Fibroblast of pulmonary artery (primary cell): ENCODE measurements around the gene ZNF516.

Experiments
- DNase-seq: peaks from one replicate; pipeline ENCODE4 v3.0.0-alpha.2; 2010; ENCODE audit warnings: low read depth
- H3K4me3 ChIP-seq: replicated peaks from 2 replicates; pipeline ENCODE4 v1.5.1; 2011; ENCODE audit warnings: low read depth, mild to moderate bottlenecking, control low read depth, low read length, moderate library complexity
- CTCF ChIP-seq: IDR thresholded peaks from 2 replicates; pipeline ENCODE4 v1.5.1; 2011; ENCODE audit warnings: mild to moderate bottlenecking, control low read depth, low read length, inconsistent platforms; ENCODE audit errors: missing control alignments

ZNF516 gene

GRCh38 chr18:76445275-76445674 lies 49.8 kb downstream of the ZNF516 start:
- no peak for TF ChIP-seq CTCF
- peak; percentile 88 for DNase-seq
- H3K4me3 ChIP-seq = no peak overlapping the region

GRCh38 chr18:76444446-76445105 lies 50.5 kb downstream of the ZNF516 start:
- H3K4me3 ChIP-seq = no peak overlapping the region
- no peak for TF ChIP-seq CTCF
- DNase-seq = no peak

DNA sequence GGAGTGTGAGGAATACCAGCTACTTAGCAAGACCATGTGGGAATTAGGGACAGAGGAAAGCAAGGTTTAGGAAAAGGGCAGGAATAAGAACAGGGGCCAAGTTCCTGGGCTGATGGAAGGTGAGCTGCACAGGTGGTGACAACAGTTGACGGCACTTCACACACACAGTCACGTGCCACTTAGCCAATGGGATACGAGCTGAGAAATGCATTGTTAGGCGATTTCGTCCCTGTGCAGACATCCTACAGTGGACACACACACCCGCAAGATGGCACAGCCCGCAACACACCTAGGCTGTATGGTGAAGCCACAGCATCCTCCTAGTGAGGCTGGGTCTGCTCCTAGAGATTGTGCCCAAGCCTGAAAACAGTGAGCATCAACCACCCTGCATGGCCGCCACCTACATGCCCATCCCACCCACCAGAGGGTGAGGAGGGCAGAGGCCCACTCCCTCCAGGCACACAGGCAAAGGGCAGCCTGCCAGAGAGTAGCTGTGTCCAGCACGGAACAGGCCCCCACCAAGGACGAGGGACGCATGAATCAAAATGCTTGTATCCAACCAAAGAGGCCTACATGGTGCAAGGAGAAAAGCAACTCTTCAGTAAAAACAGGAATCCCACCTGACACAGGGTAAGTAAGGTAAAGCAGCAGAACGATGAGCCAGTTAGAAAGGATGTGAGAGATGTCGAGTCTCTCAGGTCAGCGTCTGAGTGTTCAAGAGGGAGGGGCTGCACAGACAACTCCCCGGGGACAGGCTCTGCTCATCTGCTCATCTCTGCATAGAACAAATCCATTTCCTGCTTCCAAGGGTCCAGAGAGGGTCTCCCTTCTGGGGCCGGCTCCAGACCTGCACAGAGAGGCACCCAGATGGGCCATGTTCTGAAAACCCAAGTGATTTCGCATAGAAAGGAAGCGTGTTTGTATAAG lies 51.3 kb downstream of the ZNF516 start:
- no peak for DNase-seq
- H3K4me3 ChIP-seq = no peak overlapping the region
- TF ChIP-seq CTCF = no peak

- H3K4me3 ChIP-seq = no peak overlapping the region
- no peak for TF ChIP-seq CTCF
- no peak for DNase-seq
Observed at GRCh38 chr18:76442413-76443171, 52.5 kb downstream of the ZNF516 start.

GRCh38 chr18:76441668-76442412 lies 53.2 kb downstream of the ZNF516 start:
- DNase-seq = no peak
- no peak for TF ChIP-seq CTCF
- no peak overlapping the region for H3K4me3 ChIP-seq

DNA sequence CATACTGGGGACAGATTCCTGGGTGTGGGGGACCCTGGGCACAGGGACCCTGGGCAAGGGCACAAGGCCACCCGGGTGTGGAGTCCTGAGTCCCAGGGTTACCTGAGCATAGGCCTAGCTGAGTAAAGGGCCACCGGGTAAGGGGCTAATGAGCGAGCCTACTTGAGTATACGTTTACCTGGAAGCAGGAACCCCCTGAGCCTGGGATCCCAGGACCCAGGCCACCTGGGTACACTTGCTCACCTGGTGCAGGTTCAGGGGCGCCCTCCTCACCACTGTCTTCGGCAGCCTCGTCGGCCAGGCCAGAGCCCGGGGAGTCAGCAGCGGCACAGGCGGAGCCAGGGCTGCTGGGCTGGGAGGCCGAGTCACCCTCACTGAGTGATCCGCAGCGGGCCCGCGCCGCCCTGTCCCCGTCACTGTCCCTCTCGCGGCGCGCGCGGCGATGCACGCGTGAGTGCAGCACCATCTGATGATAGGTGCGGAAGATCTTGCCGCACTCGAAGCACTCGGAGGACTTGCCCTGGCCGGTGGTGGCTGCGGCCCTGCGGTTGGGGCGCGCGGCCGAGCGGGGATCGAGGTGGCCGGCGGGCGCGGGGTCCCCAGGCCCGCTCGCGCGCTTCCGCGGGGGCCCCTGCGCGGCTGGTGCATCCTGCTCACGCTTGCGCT lies 53.9 kb downstream of the ZNF516 start:
- H3K4me3 ChIP-seq = no peak overlapping the region
- no peak for DNase-seq

More for the DNA sequence above, 53.9 kb downstream of the ZNF516 start:
- no peak for TF ChIP-seq CTCF
